ENCODE measurements around the gene IGFL2.

DNA sequence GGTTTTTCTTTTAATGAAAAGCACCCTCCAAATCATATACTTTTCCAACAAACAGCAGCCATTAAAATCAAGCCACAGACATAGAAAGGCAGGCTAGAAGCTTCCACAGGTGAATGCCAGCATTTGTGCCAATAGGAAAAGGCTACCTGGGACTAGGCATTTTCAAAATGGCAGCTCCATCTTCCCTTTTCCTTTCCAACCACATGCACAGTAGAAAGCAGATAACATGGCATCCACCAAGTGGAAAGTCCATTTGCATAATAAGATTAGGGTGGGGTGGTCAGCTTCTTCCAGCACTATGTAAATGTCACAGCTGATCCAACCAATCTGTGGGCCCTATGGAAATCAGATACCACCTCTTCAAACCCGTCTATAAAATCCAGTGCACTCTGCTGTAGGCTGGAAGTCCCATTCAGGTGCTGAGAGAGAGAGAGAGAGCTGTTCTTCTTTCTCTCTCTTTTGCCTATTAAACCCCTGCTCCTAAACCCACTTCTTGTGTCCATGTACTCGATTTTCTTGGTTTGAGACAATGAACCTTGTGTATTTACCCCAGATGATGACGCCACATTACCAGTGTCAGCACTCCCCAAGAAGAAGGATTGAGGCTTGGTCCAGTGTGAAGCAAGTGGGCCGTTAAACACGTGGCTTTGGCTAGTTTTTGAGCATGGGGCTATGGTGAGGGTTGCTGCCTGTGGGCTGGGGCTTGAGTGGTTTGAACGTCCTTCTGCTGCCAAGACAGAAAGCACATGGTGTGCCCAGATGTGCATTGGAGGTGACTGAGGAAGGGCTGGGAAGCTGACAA, 57.3 kb downstream of the IGFL2 start:
- TF ChIP-seq RCOR1 (conservative IDR thresholded peaks at IDR 0.05; ENCODE audit: low read depth, low read length) (no peak), EZH2 (IDR thresholded peaks at IDR 0.05; ENCODE audit: borderline replicate concordance, control insufficient read depth, low read depth, low read length) (no peak), NR2C2 (IDR thresholded peaks at IDR 0.05; ENCODE audit: borderline replicate concordance, control insufficient read depth, insufficient read length, low read depth) (no peak), TAF1 (IDR thresholded peaks at IDR 0.05; ENCODE audit: borderline replicate concordance, low read depth, low read length) (no peak)
- TF ChIP-seq, protein P1, sequence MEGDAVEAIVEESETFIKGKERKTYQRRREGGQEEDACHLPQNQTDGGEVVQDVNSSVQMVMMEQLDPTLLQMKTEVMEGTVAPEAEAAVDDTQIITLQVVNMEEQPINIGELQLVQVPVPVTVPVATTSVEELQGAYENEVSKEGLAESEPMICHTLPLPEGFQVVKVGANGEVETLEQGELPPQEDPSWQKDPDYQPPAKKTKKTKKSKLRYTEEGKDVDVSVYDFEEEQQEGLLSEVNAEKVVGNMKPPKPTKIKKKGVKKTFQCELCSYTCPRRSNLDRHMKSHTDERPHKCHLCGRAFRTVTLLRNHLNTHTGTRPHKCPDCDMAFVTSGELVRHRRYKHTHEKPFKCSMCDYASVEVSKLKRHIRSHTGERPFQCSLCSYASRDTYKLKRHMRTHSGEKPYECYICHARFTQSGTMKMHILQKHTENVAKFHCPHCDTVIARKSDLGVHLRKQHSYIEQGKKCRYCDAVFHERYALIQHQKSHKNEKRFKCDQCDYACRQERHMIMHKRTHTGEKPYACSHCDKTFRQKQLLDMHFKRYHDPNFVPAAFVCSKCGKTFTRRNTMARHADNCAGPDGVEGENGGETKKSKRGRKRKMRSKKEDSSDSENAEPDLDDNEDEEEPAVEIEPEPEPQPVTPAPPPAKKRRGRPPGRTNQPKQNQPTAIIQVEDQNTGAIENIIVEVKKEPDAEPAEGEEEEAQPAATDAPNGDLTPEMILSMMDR (IDR thresholded peaks at IDR 0.05 in 2 of 3, conservative IDR thresholded peaks at IDR 0.05 in 1 of 3; ENCODE audit: control insufficient read depth in 2 of 3, extremely low read depth in 1 of 3, insufficient read depth in 1 of 3, low read depth in 3 of 3, low read length in 3 of 3): no peak
- TF ChIP-seq, protein P2, sequence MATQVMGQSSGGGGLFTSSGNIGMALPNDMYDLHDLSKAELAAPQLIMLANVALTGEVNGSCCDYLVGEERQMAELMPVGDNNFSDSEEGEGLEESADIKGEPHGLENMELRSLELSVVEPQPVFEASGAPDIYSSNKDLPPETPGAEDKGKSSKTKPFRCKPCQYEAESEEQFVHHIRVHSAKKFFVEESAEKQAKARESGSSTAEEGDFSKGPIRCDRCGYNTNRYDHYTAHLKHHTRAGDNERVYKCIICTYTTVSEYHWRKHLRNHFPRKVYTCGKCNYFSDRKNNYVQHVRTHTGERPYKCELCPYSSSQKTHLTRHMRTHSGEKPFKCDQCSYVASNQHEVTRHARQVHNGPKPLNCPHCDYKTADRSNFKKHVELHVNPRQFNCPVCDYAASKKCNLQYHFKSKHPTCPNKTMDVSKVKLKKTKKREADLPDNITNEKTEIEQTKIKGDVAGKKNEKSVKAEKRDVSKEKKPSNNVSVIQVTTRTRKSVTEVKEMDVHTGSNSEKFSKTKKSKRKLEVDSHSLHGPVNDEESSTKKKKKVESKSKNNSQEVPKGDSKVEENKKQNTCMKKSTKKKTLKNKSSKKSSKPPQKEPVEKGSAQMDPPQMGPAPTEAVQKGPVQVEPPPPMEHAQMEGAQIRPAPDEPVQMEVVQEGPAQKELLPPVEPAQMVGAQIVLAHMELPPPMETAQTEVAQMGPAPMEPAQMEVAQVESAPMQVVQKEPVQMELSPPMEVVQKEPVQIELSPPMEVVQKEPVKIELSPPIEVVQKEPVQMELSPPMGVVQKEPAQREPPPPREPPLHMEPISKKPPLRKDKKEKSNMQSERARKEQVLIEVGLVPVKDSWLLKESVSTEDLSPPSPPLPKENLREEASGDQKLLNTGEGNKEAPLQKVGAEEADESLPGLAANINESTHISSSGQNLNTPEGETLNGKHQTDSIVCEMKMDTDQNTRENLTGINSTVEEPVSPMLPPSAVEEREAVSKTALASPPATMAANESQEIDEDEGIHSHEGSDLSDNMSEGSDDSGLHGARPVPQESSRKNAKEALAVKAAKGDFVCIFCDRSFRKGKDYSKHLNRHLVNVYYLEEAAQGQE (IDR thresholded peaks at IDR 0.05; ENCODE audit: low read depth, low read length): no peak
- TF ChIP-seq, protein P3, sequence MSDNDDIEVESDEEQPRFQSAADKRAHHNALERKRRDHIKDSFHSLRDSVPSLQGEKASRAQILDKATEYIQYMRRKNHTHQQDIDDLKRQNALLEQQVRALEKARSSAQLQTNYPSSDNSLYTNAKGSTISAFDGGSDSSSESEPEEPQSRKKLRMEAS (IDR thresholded peaks at IDR 0.05; ENCODE audit: low read depth, low read length): no peak
